Keratinocyte (primary cell): ENCODE data around the gene SPON1.
"Not testable (repeated sequence)": the region's sequence is repeated elsewhere in the genome, so short reads cannot be mapped to it uniquely, and the experiment has no call there.

Experiments
- EZH2 ChIP-seq: IDR thresholded peaks from one replicate; pipeline ENCODE4 v1.6.1; 2012; ENCODE audit warnings: inconsistent platforms, mild to moderate bottlenecking, low read length, moderate library complexity
- TF ChIP-seq, protein P1 (sequence below), 3 experiments: IDR thresholded peaks in 1 of 3; conservative IDR thresholded peaks in 1 of 3; optimal IDR thresholded peaks in 1 of 3; 2 replicates in 2 of 3; 3 replicates in 1 of 3; pipeline versions ENCODE3 to v1.5.1; 2011; ENCODE audit warnings: low read length in 3 of 3, mild to moderate bottlenecking in 3 of 3, moderate library complexity in 2 of 3, control low read depth in 1 of 3, inconsistent platforms in 1 of 3; ENCODE audit not compliant: insufficient read depth in 2 of 3; ENCODE audit errors: extremely low read depth in 1 of 3

DNA sequence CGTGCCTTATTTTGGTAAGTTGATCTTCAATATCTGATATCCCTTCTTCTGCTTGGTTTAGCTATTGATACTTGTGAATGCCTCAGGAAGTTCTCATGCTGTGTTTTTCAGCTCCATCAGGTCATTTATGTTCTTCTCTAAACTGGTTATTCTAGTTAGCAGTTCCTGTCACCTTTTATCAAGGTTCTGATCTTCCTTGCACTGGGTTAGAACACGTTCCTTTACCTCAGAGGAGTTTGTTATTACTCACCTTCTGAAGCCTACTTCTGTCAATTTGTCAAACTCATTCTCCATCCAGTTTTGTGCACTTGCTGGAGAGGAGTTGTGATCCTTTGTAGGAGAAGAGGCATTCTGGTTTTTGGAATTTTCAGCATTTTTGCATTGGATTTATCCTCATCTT lies 126.3 kb downstream of the SPON1 start:
- TF ChIP-seq, protein P1, sequence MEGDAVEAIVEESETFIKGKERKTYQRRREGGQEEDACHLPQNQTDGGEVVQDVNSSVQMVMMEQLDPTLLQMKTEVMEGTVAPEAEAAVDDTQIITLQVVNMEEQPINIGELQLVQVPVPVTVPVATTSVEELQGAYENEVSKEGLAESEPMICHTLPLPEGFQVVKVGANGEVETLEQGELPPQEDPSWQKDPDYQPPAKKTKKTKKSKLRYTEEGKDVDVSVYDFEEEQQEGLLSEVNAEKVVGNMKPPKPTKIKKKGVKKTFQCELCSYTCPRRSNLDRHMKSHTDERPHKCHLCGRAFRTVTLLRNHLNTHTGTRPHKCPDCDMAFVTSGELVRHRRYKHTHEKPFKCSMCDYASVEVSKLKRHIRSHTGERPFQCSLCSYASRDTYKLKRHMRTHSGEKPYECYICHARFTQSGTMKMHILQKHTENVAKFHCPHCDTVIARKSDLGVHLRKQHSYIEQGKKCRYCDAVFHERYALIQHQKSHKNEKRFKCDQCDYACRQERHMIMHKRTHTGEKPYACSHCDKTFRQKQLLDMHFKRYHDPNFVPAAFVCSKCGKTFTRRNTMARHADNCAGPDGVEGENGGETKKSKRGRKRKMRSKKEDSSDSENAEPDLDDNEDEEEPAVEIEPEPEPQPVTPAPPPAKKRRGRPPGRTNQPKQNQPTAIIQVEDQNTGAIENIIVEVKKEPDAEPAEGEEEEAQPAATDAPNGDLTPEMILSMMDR (optimal IDR thresholded peaks at IDR 0.05 in 1 of 3, IDR thresholded peaks at IDR 0.05 in 1 of 3, conservative IDR thresholded peaks at IDR 0.05 in 1 of 3; ENCODE audit: extremely low read depth in 1 of 3, insufficient read depth in 2 of 3, low read length in 3 of 3) = not testable (repeated sequence)
- TF ChIP-seq EZH2 = not testable (repeated sequence)
